GM23338 (cell line): ENCODE results near the gene CDR2. TPM values are rescaled to one million over a fixed set of nuclear protein-coding genes. Genes with fewer than 3 reads are reported as not detected.

ENCODE experiments used
- ATAC-seq: fragments of 200-7000 bp; cut with Tn5 transposase; 3 replicates; pipeline ENCODE4 v1.9.1; 2020
- DNase-seq: peaks from one replicate; pipeline ENCODE4 v3.0.0-alpha.2; 2015; ENCODE audit warnings: low spot score
- H2AFZ ChIP-seq: fragments of 200-600 bp; sonication (generic); 2 replicates; pipeline ENCODE4 v1.8.0; 2016; ENCODE audit warnings: antibody characterized with exemption, mild to moderate bottlenecking, moderate library complexity
- H3F3A ChIP-seq: fragments of 200-600 bp; sonication (generic); replicated peaks from 2 replicates; pipeline ENCODE4 v1.8.0; 2017; ENCODE audit warnings: antibody characterized with exemption, mixed run types, low read depth
- H3K27ac ChIP-seq: fragments of 200-600 bp; sonication (generic); 2 replicates; pipeline ENCODE4 v1.6.1; 2016; ENCODE audit warnings: low read depth
- H3K27me3 ChIP-seq: fragments of 200-600 bp; sonication (generic); 2 replicates; pipeline ENCODE4 v1.8.0; 2016; ENCODE audit warnings: mild to moderate bottlenecking, mixed run types, moderate library complexity; ENCODE audit not compliant: insufficient read depth
- H3K36me3 ChIP-seq: fragments of 200-600 bp; sonication (generic); 2 replicates; pipeline ENCODE4 v1.8.0; 2016; ENCODE audit warnings: mild to moderate bottlenecking; ENCODE audit not compliant: insufficient read depth
- H3K4me1 ChIP-seq: fragments of 200-600 bp; sonication (generic); 2 replicates; pipeline ENCODE4 v1.8.0; 2016; ENCODE audit warnings: mild to moderate bottlenecking, moderate library complexity; ENCODE audit not compliant: insufficient read depth
- H3K4me2 ChIP-seq: fragments of 200-600 bp; sonication (generic); 2 replicates; pipeline ENCODE4 v1.7.1; 2017; ENCODE audit warnings: mixed run types
- H3K4me3 ChIP-seq: fragments of 200-600 bp; sonication (generic); 2 replicates; pipeline ENCODE4 v1.6.1; 2016; ENCODE audit warnings: mixed run types
- H3K79me2 ChIP-seq: fragments of 200-600 bp; sonication (generic); replicated peaks from 2 replicates; pipeline ENCODE4 v1.8.0; 2017; ENCODE audit warnings: mild to moderate bottlenecking; ENCODE audit not compliant: insufficient read depth
- H3K9me2 ChIP-seq: fragments of 200-600 bp; sonication (generic); 2 replicates; pipeline ENCODE4 v1.8.0; 2017; ENCODE audit not compliant: insufficient read depth
- H4K20me1 ChIP-seq: fragments of 200-600 bp; sonication (generic); replicated peaks from 2 replicates; pipeline ENCODE4 v1.8.0; 2017; ENCODE audit warnings: mild to moderate bottlenecking; ENCODE audit not compliant: insufficient read depth
- H3K27ac Mint-ChIP-seq: 2 replicates; pipeline ENCODE4 v1.8.0; 2020; ENCODE audit warnings: inconsistent platforms, mild to moderate bottlenecking, moderate library complexity, mixed read lengths
- H3K27me3 Mint-ChIP-seq: 3 replicates; pipeline ENCODE4 v1.8.0; 2022; ENCODE audit warnings: low read depth, mild to moderate bottlenecking, moderate library complexity, mixed read lengths, inconsistent platforms; ENCODE audit not compliant: insufficient read depth, poor library complexity
- H3K36me3 Mint-ChIP-seq: 3 replicates; pipeline ENCODE4 v1.8.0; 2021; ENCODE audit warnings: low read depth, mild to moderate bottlenecking, inconsistent platforms, moderate library complexity, mixed read lengths
- H3K4me1 Mint-ChIP-seq: 3 replicates; pipeline ENCODE4 v1.8.0; 2020; ENCODE audit warnings: mild to moderate bottlenecking, inconsistent platforms, mixed read lengths
- H3K4me3 Mint-ChIP-seq: 3 replicates; pipeline ENCODE4 v1.8.0; 2021; ENCODE audit warnings: moderate library complexity, mild to moderate bottlenecking, inconsistent platforms, mixed read lengths
- H3K9me3 Mint-ChIP-seq: 3 replicates; pipeline ENCODE4 v1.8.0; 2020; ENCODE audit warnings: moderate library complexity, mild to moderate bottlenecking, inconsistent platforms, mixed read lengths
- CREB1 ChIP-seq: fragments of 250-450 bp; sonication (Bioruptor Pico); IDR thresholded peaks from 2 replicates; pipeline ENCODE4 v1.5.0; 2020; ENCODE audit warnings: low read depth, mild to moderate bottlenecking, moderate library complexity
- EZH2 ChIP-seq: fragments of 200-600 bp; sonication (generic); IDR thresholded peaks from one replicate; pipeline ENCODE4 v1.8.0; 2017; ENCODE audit warnings: antibody characterized with exemption, mild to moderate bottlenecking, low read depth; ENCODE audit not compliant: unreplicated experiment
- EZH2phosphoT487 ChIP-seq: fragments of 200-600 bp; sonication (generic); IDR thresholded peaks from one replicate; pipeline ENCODE4 v1.8.1; 2018; ENCODE audit warnings: antibody characterized with exemption; ENCODE audit not compliant: unreplicated experiment
- JUNB ChIP-seq: IDR thresholded peaks from one replicate; pipeline ENCODE4 v1.6.1; 2016; ENCODE audit warnings: antibody characterized with exemption; ENCODE audit not compliant: unreplicated experiment
- NANOG ChIP-seq: IDR thresholded peaks from 2 replicates; pipeline ENCODE4 v1.6.1; 2016; ENCODE audit warnings: antibody characterized with exemption, borderline replicate concordance
- POLR2AphosphoS5 ChIP-seq: IDR thresholded peaks from 2 replicates; pipeline ENCODE4 v1.6.1; 2016; ENCODE audit warnings: antibody characterized with exemption, low read depth
- STAT1 ChIP-seq: IDR thresholded peaks from one replicate; pipeline ENCODE4 v1.6.1; 2016; ENCODE audit warnings: antibody characterized with exemption; ENCODE audit not compliant: unreplicated experiment
- ZNF114 ChIP-seq: fragments of 250-450 bp; sonication (Bioruptor Pico); IDR thresholded peaks from 2 replicates; pipeline ENCODE4 v1.5.0; 2020; ENCODE audit warnings: mild to moderate bottlenecking, moderate library complexity
- ZNF331 ChIP-seq: fragments of 250-450 bp; sonication (Bioruptor Pico); IDR thresholded peaks from 2 replicates; pipeline ENCODE4 v1.5.0; 2020; ENCODE audit warnings: low read depth, mild to moderate bottlenecking, moderate library complexity
- polyA plus RNA-seq: library from polyadenylated mRNA; unstranded; fragments of >200 nt; fragmentation: Nextera tagmentation; extraction: Ambion mirVana; gene quantifications from 2 replicates; pipeline ENCODE4 v1.2.1, GENCODE V29; 2016
- total RNA-seq: library from RNA; depleted of rRNA; stranded (reverse); fragments of >200 nt; shearing (Covaris generic); gene quantifications from 2 replicates; pipeline ENCODE4 v1.2.3, GENCODE V29; 2014
- TF ChIP-seq, protein P1 (sequence below): fragments of 250-450 bp; sonication (Bioruptor Pico); IDR thresholded peaks from 2 replicates; pipeline ENCODE4 v1.5.0; 2020; ENCODE audit warnings: mild to moderate bottlenecking, moderate library complexity
- TF ChIP-seq, protein P2 (sequence below): IDR thresholded peaks from 2 replicates; pipeline ENCODE4 v1.6.1; 2016; ENCODE audit warnings: antibody characterized with exemption
- TF ChIP-seq, protein P3 (sequence below): IDR thresholded peaks from one replicate; pipeline ENCODE4 v1.6.1; 2018; ENCODE audit warnings: antibody characterized with exemption; ENCODE audit not compliant: unreplicated experiment
- TF ChIP-seq, protein P4 (sequence below), 2 experiments: fragments of 200-600 bp in 1 of 2; sonication (generic) in 1 of 2; conservative IDR thresholded peaks; 2 replicates each; pipeline versions ENCODE4 v1.5.1 to v1.6.1; 2016 to 2017; ENCODE audit warnings: antibody characterized with exemption in 2 of 2, low read depth in 2 of 2, mild to moderate bottlenecking in 2 of 2, moderate library complexity in 1 of 2

Gene CDR2
- total and polyA plus RNA-seq, 2 experiments from 2014 or later = 17.7 to 39.3 TPM

DNA sequence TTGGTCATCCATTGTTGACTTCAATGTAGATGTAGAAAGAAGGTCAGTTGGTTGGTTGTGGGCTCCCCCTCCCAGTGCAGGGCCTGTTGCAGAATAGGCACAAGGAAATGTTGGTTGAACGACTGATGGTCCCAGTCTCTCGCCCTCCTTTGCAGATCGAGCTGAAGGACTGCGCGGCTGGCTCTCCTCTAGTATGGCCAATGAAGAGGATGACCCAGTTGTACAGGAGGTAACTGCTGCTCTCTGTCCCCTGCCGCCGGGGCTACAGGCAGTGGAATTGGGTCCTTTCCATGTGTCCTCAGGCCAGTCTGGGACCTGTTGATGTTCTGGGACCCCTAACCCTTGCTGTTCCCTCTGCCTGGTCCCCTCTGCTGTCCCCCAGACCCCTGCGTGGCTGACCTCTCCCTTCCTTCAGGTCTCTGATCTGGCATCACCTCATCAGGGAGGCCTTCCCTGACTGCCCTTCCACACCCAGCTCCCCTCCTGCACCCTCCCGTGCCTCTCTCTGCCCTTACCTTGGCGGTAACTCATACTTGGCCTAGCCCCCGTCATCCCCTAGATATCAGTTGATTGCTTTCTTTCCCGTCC is 71.5 kb downstream of the CDR2 start:
- H3K27me3 ChIP-seq = no peaks in the 10 kb centered on the region
- peaks cover 55% of the 10 kb centered on the region for H3K36me3 Mint-ChIP-seq
- H3K9me3 Mint-ChIP-seq = peaks cover 6% of the 10 kb centered on the region; the same call in 2 of the 3 replicates
- 0 out of 2 replicates have a peak overlapping the region, but pooled peaks have one; percentile 19 for H3K27ac ChIP-seq
- no peak overlapping the region for H2AFZ ChIP-seq
- H3K9me2 ChIP-seq = no peaks in the 10 kb centered on the region
- H3K27ac Mint-ChIP-seq = no peak overlapping the region
- DNase-seq = no peak
- H3K4me3 Mint-ChIP-seq = no peak overlapping the region
- peaks cover 89% of the 10 kb centered on the region for H3K79me2 ChIP-seq
- TF ChIP-seq EZH2 (no peak), POLR2AphosphoS5 (no peak), CREB1 (no peak), EZH2phosphoT487 (no peak), ZNF331 (no peak), STAT1 (no peak), ZNF114 (CRISPR knock-in tag) (no peak), NANOG (no peak), JUNB (no peak)
- TF ChIP-seq, protein P1, sequence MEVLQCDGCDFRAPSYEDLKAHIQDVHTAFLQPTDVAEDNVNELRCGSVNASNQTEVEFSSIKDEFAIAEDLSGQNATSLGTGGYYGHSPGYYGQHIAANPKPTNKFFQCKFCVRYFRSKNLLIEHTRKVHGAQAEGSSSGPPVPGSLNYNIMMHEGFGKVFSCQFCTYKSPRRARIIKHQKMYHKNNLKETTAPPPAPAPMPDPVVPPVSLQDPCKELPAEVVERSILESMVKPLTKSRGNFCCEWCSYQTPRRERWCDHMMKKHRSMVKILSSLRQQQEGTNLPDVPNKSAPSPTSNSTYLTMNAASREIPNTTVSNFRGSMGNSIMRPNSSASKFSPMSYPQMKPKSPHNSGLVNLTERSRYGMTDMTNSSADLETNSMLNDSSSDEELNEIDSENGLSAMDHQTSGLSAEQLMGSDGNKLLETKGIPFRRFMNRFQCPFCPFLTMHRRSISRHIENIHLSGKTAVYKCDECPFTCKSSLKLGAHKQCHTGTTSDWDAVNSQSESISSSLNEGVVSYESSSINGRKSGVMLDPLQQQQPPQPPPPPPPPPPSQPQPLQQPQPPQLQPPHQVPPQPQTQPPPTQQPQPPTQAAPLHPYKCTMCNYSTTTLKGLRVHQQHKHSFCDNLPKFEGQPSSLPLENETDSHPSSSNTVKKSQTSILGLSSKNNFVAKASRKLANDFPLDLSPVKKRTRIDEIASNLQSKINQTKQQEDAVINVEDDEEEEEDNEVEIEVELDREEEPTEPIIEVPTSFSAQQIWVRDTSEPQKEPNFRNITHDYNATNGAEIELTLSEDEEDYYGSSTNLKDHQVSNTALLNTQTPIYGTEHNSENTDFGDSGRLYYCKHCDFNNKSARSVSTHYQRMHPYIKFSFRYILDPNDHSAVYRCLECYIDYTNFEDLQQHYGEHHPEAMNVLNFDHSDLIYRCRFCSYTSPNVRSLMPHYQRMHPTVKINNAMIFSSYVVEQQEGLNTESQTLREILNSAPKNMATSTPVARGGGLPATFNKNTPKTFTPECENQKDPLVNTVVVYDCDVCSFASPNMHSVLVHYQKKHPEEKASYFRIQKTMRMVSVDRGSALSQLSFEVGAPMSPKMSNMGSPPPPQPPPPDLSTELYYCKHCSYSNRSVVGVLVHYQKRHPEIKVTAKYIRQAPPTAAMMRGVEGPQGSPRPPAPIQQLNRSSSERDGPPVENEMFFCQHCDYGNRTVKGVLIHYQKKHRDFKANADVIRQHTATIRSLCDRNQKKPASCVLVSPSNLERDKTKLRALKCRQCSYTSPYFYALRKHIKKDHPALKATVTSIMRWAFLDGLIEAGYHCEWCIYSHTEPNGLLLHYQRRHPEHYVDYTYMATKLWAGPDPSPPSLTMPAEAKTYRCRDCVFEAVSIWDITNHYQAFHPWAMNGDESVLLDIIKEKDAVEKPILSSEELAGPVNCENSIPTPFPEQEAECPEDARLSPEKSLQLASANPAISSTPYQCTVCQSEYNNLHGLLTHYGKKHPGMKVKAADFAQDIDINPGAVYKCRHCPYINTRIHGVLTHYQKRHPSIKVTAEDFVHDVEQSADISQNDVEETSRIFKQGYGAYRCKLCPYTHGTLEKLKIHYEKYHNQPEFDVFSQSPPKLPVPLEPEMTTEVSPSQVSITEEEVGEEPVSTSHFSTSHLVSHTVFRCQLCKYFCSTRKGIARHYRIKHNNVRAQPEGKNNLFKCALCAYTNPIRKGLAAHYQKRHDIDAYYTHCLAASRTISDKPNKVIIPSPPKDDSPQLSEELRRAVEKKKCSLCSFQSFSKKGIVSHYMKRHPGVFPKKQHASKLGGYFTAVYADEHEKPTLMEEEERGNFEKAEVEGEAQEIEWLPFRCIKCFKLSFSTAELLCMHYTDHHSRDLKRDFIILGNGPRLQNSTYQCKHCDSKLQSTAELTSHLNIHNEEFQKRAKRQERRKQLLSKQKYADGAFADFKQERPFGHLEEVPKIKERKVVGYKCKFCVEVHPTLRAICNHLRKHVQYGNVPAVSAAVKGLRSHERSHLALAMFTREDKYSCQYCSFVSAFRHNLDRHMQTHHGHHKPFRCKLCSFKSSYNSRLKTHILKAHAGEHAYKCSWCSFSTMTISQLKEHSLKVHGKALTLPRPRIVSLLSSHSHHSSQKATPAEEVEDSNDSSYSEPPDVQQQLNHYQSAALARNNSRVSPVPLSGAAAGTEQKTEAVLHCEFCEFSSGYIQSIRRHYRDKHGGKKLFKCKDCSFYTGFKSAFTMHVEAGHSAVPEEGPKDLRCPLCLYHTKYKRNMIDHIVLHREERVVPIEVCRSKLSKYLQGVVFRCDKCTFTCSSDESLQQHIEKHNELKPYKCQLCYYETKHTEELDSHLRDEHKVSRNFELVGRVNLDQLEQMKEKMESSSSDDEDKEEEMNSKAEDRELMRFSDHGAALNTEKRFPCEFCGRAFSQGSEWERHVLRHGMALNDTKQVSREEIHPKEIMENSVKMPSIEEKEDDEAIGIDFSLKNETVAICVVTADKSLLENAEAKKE (CRISPR knock-in tag) = no peak
- TF ChIP-seq, protein P2, sequence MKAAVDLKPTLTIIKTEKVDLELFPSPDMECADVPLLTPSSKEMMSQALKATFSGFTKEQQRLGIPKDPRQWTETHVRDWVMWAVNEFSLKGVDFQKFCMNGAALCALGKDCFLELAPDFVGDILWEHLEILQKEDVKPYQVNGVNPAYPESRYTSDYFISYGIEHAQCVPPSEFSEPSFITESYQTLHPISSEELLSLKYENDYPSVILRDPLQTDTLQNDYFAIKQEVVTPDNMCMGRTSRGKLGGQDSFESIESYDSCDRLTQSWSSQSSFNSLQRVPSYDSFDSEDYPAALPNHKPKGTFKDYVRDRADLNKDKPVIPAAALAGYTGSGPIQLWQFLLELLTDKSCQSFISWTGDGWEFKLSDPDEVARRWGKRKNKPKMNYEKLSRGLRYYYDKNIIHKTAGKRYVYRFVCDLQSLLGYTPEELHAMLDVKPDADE = no peak
- TF ChIP-seq, protein P3, sequence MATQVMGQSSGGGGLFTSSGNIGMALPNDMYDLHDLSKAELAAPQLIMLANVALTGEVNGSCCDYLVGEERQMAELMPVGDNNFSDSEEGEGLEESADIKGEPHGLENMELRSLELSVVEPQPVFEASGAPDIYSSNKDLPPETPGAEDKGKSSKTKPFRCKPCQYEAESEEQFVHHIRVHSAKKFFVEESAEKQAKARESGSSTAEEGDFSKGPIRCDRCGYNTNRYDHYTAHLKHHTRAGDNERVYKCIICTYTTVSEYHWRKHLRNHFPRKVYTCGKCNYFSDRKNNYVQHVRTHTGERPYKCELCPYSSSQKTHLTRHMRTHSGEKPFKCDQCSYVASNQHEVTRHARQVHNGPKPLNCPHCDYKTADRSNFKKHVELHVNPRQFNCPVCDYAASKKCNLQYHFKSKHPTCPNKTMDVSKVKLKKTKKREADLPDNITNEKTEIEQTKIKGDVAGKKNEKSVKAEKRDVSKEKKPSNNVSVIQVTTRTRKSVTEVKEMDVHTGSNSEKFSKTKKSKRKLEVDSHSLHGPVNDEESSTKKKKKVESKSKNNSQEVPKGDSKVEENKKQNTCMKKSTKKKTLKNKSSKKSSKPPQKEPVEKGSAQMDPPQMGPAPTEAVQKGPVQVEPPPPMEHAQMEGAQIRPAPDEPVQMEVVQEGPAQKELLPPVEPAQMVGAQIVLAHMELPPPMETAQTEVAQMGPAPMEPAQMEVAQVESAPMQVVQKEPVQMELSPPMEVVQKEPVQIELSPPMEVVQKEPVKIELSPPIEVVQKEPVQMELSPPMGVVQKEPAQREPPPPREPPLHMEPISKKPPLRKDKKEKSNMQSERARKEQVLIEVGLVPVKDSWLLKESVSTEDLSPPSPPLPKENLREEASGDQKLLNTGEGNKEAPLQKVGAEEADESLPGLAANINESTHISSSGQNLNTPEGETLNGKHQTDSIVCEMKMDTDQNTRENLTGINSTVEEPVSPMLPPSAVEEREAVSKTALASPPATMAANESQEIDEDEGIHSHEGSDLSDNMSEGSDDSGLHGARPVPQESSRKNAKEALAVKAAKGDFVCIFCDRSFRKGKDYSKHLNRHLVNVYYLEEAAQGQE = no peak
- TF ChIP-seq, protein P4, sequence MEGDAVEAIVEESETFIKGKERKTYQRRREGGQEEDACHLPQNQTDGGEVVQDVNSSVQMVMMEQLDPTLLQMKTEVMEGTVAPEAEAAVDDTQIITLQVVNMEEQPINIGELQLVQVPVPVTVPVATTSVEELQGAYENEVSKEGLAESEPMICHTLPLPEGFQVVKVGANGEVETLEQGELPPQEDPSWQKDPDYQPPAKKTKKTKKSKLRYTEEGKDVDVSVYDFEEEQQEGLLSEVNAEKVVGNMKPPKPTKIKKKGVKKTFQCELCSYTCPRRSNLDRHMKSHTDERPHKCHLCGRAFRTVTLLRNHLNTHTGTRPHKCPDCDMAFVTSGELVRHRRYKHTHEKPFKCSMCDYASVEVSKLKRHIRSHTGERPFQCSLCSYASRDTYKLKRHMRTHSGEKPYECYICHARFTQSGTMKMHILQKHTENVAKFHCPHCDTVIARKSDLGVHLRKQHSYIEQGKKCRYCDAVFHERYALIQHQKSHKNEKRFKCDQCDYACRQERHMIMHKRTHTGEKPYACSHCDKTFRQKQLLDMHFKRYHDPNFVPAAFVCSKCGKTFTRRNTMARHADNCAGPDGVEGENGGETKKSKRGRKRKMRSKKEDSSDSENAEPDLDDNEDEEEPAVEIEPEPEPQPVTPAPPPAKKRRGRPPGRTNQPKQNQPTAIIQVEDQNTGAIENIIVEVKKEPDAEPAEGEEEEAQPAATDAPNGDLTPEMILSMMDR (conservative IDR thresholded peaks at IDR 0.05; ENCODE audit: low read depth in 2 of 2) = no peak
- H3K4me3 ChIP-seq = no peak overlapping the region
- H3K27me3 Mint-ChIP-seq = peaks cover 17% of the 10 kb centered on the region
- peaks cover 20% of the 10 kb centered on the region for H3F3A ChIP-seq
- H3K4me1 Mint-ChIP-seq = peaks cover 18% of the 10 kb centered on the region
- peaks cover 10% of the 10 kb centered on the region for H3K4me1 ChIP-seq
- H4K20me1 ChIP-seq = peaks cover 47% of the 10 kb centered on the region
- peaks cover 4% of the 10 kb centered on the region; the same call in 1 of the 2 replicates for H3K36me3 ChIP-seq
- no peak for ATAC-seq
- H3K4me2 ChIP-seq = no peak overlapping the region
